HG02885 (cell line): ENCODE measurements around the gene FBLL1.
"Not testable (repeated sequence)": the region's sequence is repeated elsewhere in the genome, so short reads cannot be mapped to it uniquely, and the experiment has no call there.

Experiments
- ATAC-seq: cut with Tn5 transposase; IDR thresholded peaks from one replicate; pipeline ENCODE4 v1.9.1; 2021; ENCODE audit warnings: mild to moderate bottlenecking; ENCODE audit not compliant: unreplicated experiment, poor library complexity

The FBLL1 gene

DNA sequence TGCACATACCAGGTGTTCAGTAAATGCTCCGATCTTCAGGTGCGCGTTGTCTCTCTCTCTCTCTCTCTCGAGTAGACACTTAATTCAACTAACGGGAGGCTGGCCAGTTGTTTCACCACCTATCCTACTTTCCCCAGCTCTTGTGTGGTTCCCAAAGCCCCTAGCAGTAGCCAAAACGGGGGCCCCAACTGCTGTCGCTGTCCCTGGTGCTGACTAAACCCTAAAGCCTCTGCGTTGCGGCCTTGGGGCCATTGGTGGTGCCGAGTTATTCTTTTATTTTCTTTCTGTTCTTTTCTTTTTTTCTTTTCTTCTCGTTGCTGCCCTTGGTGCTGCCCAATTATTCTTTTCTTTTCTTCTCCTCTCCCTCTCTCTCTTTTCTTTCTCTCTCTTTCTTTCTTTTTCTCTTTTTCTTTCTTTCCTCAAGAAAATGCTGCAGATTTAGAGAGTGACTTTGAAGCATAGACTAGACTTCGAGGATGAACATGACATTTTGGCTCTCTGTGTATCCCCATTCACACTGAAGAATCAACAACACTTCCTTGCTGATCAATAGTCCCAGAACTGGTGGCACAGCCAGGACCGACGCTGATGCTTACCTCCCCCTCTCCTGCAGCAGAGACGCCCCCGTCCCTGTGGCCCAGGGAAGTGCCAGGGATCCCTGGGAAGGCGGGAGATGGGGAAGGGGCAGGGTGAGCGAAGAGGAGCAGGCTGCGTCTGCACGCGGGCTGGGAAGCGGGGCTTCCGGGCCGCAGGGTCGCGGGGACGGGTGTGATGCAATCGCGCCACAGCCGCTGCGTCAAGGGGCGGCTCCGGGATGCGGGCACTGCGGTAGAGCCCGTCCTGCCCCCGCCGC, at the start of gene FBLL1:
TSS of gene FBLL1 (plus strand) at position 785 of the 853 bp plus-strand sequence. CDS start 200 bp downstream, outside the sequence.
- no peak for ATAC-seq

DNA sequence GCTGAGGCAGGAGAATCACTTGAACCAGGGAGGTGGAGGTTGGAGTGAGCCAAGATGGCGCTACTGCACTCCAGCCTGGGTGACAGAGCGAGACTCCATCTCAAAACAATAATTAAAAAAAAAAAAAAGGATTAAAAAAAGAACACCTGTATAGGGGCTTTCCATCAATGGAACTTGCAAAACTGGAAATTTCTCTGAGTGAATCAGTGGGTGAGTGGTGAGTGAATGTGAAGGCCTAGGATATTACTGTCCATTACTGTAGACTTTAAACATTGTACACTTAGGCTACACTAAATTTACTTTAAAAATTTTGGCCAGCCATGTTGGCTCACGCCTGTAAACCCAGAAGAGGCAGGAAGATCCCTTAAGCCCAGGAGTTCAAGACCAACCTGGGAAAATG, 48.5 kb upstream of the FBLL1 start:
- no peak for ATAC-seq

GRCh38 chr5:168481330-168481788, 47.7 kb upstream of the FBLL1 start:
- peak; percentile 96 for ATAC-seq

GRCh38 chr5:168482361-168482760, 46.7 kb upstream of the FBLL1 start:
- no peak for ATAC-seq

DNA sequence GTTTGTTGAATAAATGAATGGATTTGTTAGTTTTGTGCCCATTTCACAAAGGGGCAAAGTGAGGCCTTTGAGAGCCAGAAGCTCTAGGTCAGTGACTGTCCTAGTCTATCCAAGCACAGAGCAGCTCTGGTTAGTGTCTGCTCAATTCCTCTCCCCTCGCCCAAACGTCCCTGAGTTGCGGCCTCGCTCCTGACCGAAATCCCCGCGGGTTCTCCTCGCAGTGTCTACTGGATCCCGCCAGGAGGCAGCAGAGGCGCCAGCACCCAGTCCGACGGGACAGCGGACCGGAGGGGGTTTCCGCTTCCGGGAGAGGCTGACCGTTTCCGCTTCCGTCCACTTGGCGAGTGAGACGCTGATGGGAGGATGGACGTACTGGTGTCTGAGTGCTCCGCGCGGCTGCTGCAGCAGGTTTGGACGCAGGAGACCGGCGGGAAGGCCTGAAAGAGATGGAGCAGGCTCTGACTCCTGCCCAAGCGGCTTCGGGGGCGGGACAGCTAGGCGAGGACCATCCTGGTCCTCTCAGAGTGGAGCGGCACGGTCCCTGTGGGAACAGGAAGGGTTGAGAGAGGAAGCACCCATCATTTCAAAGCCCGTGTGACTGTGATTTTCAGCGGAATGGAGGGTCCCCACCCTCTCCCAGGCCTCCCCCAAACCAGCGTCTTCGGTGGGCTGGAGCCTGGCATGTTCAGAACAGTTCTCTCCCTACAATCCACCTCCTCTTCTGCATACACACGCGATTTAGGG, 42.8 kb upstream of the FBLL1 start, which contains the start of gene RARS1:
TSS of gene RARS1 (plus strand) at position 336 of the 744 bp plus-strand sequence. CDS start at position 364, 28 bp downstream.
- ATAC-seq: peak; percentile 83

- no peak for ATAC-seq
Observed at GRCh38 chr5:168489059-168489458, 40.0 kb upstream of the FBLL1 start.

DNA sequence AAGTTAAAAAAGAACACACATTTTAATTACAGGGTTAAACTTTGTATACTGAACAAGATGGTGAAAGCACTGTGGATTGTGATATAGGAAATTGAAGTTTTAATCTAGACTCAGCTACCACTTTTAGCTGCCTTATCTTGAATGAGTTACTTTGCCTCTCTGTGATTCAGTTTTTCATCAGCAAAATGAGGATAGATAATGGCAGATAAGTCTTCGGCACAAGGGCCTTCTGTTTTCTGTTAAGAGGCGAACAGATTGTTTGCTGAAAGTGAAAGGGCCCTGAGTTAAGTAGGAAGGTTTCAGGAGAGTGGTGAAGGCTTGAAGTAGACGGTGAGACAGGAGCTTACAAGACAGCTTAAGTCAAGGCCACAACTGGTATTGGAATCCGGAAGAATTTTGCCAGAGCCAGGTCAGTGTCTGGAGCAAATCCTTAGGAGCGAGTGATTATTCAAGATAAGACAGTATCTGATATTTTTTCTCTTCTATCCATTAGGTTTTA, 35.0 kb upstream of the FBLL1 start:
- ATAC-seq: no peak

DNA sequence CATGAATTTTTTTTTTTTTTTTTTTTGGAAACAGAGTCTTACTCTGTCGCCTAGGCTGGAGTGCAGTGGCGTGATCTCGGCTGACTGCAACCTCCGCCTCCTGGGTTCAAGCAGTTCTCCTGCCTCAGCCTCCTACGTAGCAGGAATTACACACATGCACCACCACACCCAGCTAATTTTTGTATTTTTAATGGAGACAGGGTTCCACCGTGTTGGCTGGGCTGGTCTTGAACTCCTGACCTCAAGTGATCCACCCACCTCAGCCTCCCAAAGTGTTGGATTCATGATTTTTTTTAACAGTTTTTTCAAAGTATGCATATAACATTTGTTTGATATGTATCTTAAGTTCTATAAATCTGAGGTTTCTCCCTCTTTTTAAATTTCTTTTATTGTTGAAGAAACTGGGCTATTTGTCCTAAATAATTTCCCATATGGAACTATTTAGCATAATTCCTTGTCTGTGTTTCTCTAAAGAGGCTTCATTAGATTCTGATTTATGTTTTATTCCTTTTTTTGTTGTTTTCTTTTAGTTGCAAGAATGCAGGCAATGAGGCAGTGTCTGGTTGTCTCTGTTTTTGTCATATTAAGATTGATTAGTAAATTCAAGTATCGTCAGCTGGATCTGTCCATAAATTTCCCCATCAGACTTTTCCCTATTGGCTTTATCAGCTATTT, 26.4 kb upstream of the FBLL1 start:
- ATAC-seq: no peak

GRCh38 chr5:168513861-168514428, 15.2 kb upstream of the FBLL1 start:
- ATAC-seq: no peak

DNA sequence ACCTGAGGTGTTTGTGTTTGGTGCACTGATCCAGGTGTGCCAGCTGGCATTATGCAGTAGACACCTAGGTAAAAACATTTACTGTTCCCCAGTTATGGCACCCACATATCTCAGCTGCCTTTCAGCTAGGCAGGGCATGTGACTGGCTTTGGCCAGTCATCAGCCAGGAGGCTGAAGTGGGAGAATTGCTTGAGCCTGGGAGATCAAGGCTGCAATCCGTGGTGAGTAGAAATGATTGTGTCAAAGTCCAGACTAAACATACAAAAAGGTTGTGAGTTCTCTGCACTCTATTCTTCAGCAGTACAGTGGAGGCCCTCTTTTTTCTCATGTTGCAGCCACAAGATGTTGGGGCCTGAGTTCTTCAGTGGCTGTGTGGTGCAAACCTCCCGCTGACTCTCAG, 3.2 kb upstream of the FBLL1 start:
- ATAC-seq: no peak

DNA sequence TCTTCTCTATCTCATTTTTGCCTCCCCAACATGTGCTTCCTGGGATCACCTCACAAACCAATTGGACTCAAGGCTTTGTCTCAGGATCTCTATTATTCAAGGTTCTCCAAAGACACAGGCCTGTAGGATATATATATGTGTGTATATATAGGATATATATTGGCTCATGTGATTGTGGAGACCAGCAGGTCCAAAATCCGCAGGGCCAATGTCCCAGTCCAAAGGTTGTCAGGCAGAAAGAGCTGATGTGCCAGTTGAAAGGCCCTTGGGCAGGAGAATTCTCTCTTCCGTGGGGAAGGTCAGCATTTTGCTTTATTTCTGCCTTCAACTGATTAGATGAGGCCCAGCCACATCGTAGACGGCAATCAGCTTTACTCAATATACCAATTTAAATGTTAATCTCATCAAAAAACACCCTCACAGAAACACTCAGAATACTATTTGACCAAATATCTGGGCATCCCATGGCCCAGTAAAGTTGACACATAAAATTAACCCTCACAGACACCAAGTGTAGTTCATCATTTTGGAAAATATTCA, 1.3 kb upstream of the FBLL1 start:
- no peak for ATAC-seq

- no peak for ATAC-seq
Observed at GRCh38 chr5:168529374-168530234, 499 bp downstream of the FBLL1 start.

GRCh38 chr5:168530621-168531150, 1.6 kb downstream of the FBLL1 start:
- ATAC-seq: no peak

DNA sequence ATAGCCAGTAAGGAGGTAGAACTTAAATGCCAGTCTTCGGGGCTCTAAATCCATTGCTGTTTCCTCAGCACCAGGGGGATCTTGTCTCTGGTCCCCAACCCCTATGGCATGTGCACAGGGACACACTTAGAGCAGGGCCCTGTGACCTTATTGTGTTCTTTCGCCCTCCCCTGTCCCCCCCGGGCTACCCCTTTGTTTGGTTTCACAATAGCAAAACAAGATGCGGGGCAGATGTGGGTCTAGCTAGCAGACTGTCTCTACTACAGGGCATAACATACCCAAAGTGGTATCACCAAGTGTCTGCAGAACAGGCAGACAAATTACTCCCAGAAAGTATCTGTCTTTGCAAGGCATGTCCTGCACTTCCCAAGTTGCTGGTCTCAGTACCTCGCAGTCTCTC, 2.1 kb downstream of the FBLL1 start:
- no peak for ATAC-seq

GRCh38 chr5:168531987-168532864, 3.1 kb downstream of the FBLL1 start:
- ATAC-seq: no peak

DNA sequence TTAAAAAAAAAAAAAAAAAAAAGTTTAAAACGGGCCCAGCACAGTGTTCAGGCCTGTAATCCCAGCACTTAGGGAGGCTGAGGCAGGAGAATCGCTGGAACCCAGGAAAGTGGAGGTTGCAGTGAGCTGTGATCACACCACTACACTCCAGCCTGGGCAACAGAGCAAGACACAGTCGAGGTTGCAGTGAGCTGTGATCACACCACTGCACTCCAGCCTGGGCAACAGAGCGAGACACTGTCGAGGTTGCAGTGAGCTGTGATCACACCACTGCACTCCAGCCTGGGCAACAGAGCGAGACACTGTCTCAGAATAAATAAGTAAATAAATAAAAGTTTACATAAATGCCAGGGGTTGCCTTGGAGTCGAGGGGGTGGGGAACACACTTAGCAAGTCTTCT, 5.2 kb downstream of the FBLL1 start:
- ATAC-seq: not testable (repeated sequence)

GRCh38 chr5:168537176-168537575, 8.1 kb downstream of the FBLL1 start:
- ATAC-seq: no peak

DNA sequence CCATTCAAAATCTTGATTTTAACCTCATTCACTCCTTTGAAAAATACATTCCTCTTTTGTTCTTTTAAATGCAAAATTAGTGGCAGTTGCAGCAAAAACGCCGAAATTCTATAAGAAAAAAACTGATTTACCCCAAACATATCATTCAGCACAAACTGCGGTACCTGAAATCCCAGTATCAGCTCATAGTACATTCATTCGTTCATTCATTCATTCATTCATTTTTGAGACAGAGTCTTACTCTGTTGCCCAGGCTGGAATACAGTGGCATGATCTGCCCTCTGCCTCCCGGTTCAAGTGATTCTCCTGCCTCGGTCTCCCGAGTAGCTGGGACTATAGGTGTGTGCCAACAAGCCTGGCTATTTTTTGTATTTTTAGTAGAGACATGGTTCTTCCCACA, 20.4 kb downstream of the FBLL1 start:
- no peak for ATAC-seq
